ENCODE results near the gene VCY1B. TPM values are rescaled to one million over a fixed set of nuclear protein-coding genes. Genes with fewer than 3 reads are reported as not detected.
"Not testable (repeated sequence)": the region's sequence is repeated elsewhere in the genome, so short reads cannot be mapped to it uniquely, and the experiment has no call there.

VCY1B gene
- total RNA-seq: not detected

GRCh38 chrY:14055927-14056326 is at the start of gene VCY1B:
VCY1B (plus strand) TSS chrY:14056227; CDS start chrY:14056290, 63 bp downstream.
- not testable (repeated sequence) for ATAC-seq (ENCODE audit: low FRiP score); DNase-seq (ENCODE audit: low spot score)

GRCh38 chrY:14011916-14012315 is 44.1 kb upstream of the VCY1B start:
- ATAC-seq (ENCODE audit: low FRiP score); DNase-seq (ENCODE audit: low spot score): not testable (repeated sequence)

- ATAC-seq (ENCODE audit: low FRiP score); DNase-seq (ENCODE audit: low spot score): not testable (repeated sequence)
Measured at GRCh38 chrY:14030395-14030794, 25.6 kb upstream of the VCY1B start.

- DNase-seq (ENCODE audit: low spot score) (no peak), ATAC-seq (ENCODE audit: low FRiP score) (no peak)
- no peak for TF ChIP-seq CTCF (IDR thresholded peaks at IDR 0.05)
Measured at GRCh38 chrY:14085877-14086276, 29.9 kb downstream of the VCY1B start.

Other genes with a start within 250 kb of the VCY1B start
- gene VCY, start 69.8 kb upstream of the VCY1B start, total RNA-seq: not detected